Cardiac muscle cell (in vitro differentiated cells and primary cell): ENCODE measurements around the gene OR13C2. TPM values are rescaled to one million over a fixed set of nuclear protein-coding genes. Genes with fewer than 3 reads are reported as not detected.
"Not testable (repeated sequence)": the region's sequence is repeated elsewhere in the genome, so short reads cannot be mapped to it uniquely, and the experiment has no call there.

ENCODE experiments used
- DNase-seq, 2 donors: peaks; one replicate each; pipeline versions ENCODE4 v3.0.0 to v3.0.0-alpha.2; 2010 to 2017; ENCODE audit warnings: low read depth in 1 of 2, low spot score in 1 of 2
- H3K27ac ChIP-seq: fragments of 200-600 bp; sonication (generic); 2 replicates; pipeline ENCODE4 v1.5.1; 2016
- H3K27me3 ChIP-seq: fragments of 200-600 bp; sonication (generic); 2 replicates; pipeline ENCODE4 v1.6.0; 2016; ENCODE audit warnings: control low read depth
- H3K36me3 ChIP-seq: fragments of 200-600 bp; sonication (generic); 2 replicates; pipeline ENCODE4 v1.5.1; 2016; ENCODE audit warnings: control low read depth
- H3K4me1 ChIP-seq: fragments of 200-600 bp; sonication (generic); 2 replicates; pipeline ENCODE4 v1.8.1; 2017; ENCODE audit warnings: low read depth, mild to moderate bottlenecking, mixed run types
- H3K4me3 ChIP-seq: fragments of 200-600 bp; sonication (generic); 2 replicates; pipeline ENCODE4 v1.5.1; 2016; ENCODE audit warnings: mild to moderate bottlenecking
- H3K9me3 ChIP-seq: fragments of 200-600 bp; sonication (generic); 2 replicates; pipeline ENCODE4 v1.5.1; 2017; ENCODE audit warnings: low read depth, mild to moderate bottlenecking, control low read depth
- CTCF ChIP-seq: IDR thresholded peaks from 2 replicates; pipeline ENCODE4 v1.5.1; 2012; ENCODE audit warnings: low read depth, mild to moderate bottlenecking, low read length
- polyA plus RNA-seq: library from polyadenylated mRNA; unstranded; fragments of >200 nt; fragmentation: Nextera tagmentation; extraction: Ambion mirVana; gene quantifications from 2 replicates; pipeline ENCODE4 v1.2.1, GENCODE V29; 2016
- total RNA-seq: library from RNA; depleted of rRNA; stranded (reverse); fragments of >200 nt; gene quantifications from 2 replicates; pipeline ENCODE4 v1.2.3, GENCODE V29; 2016

Gene OR13C2
- total and polyA plus RNA-seq, 2 experiments from 2014 or later: 0.48 TPM; not detected in 1

- H3K4me3 ChIP-seq: no peak overlapping the region
- no peak for TF ChIP-seq CTCF
- H3K27me3 ChIP-seq: no peaks in the 10 kb centered on the region
- H3K27ac ChIP-seq: no peak overlapping the region
- no peaks in the 10 kb centered on the region for H3K4me1 ChIP-seq
- H3K9me3 ChIP-seq: no peaks in the 10 kb centered on the region
- H3K36me3 ChIP-seq: no peaks in the 10 kb centered on the region
- DNase-seq: no peak
These were observed 5.8 kb upstream of the OR13C2 start for GRCh38 chr9:104611213-104611612.

- no peaks in the 10 kb centered on the region for H3K27me3 ChIP-seq
- H3K4me1 ChIP-seq: no peaks in the 10 kb centered on the region
- H3K9me3 ChIP-seq: no peaks in the 10 kb centered on the region
- DNase-seq: no peak
- no peak for TF ChIP-seq CTCF
- no peak overlapping the region for H3K4me3 ChIP-seq
- H3K27ac ChIP-seq: no peak overlapping the region
- H3K36me3 ChIP-seq: no peaks in the 10 kb centered on the region
These were observed 2.9 kb upstream of the OR13C2 start for GRCh38 chr9:104608336-104608735.

- H3K9me3 ChIP-seq: no peaks in the 10 kb centered on the region
- no peak overlapping the region for H3K4me3 ChIP-seq
- no peaks in the 10 kb centered on the region for H3K36me3 ChIP-seq
- no peak overlapping the region for H3K27ac ChIP-seq
- H3K27me3 ChIP-seq: no peaks in the 10 kb centered on the region
- no peaks in the 10 kb centered on the region for H3K4me1 ChIP-seq
- no peak for TF ChIP-seq CTCF
- no peak for DNase-seq
These were observed 725 bp upstream of the OR13C2 start for GRCh38 chr9:104606152-104606551.

GRCh38 chr9:104604801-104605200, 626 bp downstream of the OR13C2 start:
- Histone ChIP-seq H3K27me3 (no peaks in the 10 kb centered on the region), H3K4me3 (no peak overlapping the region), H3K4me1 (no peaks in the 10 kb centered on the region), H3K27ac (no peak overlapping the region), H3K9me3 (no peaks in the 10 kb centered on the region), H3K36me3 (no peaks in the 10 kb centered on the region)
- no peak for DNase-seq
- no peak for TF ChIP-seq CTCF

- H3K4me1 ChIP-seq, H3K9me3 ChIP-seq, H3K27me3 ChIP-seq, H3K27ac ChIP-seq, H3K36me3 ChIP-seq, H3K4me3 ChIP-seq, DNase-seq: not testable (repeated sequence)
These were observed 6.1 kb downstream of the OR13C2 start, which contains the start of gene OR13C5 for GRCh38 chr9:104599313-104599712. OR13C5 (minus strand) TSS chr9:104599413; CDS start chr9:104599413, 0 bp downstream.

- not testable (repeated sequence) for H3K27me3 ChIP-seq, H3K9me3 ChIP-seq, H3K36me3 ChIP-seq, DNase-seq, H3K27ac ChIP-seq, H3K4me1 ChIP-seq, H3K4me3 ChIP-seq
These were observed 6.7 kb downstream of the OR13C2 start for GRCh38 chr9:104598749-104599148.

- Histone ChIP-seq H3K36me3 (no peaks in the 10 kb centered on the region), H3K9me3 (no peaks in the 10 kb centered on the region), H3K4me1 (no peaks in the 10 kb centered on the region), H3K27ac (no peak overlapping the region), H3K4me3 (no peak overlapping the region), H3K27me3 (no peaks in the 10 kb centered on the region)
- no peak for DNase-seq
- TF ChIP-seq CTCF: no peak
These were observed 15.8 kb downstream of the OR13C2 start for GRCh38 chr9:104589626-104590025.
